Stimulated activated CD4-positive, alpha-beta T cell treated with anti-CD3 and anti-CD28 coated beads, Interleukin-12 subunit alpha, Interleukin-12 subunit beta, amount 100 ng/mL, for 4 hours (primary cell): Measurements from ENCODE around the gene GINS2.

ENCODE experiments used
- DNase-seq: peaks from one replicate; pipeline ENCODE4 v3.0.0-alpha.2; 2020

The GINS2 gene

GRCh38 chr16:85651629-85652430, 36.9 kb downstream of the GINS2 start:
- no peak for DNase-seq

DNA sequence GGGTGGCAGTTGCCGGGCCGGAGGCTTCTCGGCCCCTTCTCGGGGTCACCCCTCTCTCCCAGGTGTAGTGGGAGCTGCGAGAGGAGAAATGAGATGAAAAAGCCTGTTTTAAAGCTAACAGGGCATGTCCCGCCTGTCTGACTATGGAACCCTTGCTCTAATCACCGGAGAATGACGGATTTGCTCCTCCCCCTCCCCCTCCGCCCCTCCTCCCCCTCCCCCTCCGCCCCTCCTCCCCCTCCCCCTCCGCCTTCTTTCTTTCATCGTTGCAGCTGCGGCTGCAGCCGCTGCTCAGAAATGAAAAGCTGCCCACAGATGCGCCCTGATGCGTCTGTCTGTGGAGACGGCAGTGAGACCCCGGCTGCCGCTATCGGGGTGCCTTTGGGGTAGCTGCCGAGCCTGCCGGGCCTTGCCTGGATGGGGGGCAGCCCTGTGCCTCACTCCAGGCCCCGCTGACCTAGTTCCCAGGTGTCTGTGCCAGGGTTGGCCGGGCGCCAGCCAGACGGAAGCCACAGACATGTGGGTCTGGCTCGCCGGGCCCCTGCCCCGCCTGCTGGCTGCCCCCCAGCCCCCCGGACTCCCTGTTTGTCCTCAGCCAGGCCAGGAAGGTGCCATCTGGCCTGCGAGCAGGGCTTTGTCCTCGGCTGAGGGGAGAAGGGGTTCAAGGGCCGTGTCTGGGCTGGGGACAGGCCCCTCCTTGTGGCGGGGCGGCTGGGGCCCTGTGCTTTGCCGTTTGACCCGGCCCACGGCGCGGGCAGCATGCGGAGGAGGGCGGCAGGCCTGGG, 37.7 kb downstream of the GINS2 start:
- no peak for DNase-seq

- no peak for DNase-seq
These were observed 38.5 kb downstream of the GINS2 start for GRCh38 chr16:85650135-85650843.

DNA sequence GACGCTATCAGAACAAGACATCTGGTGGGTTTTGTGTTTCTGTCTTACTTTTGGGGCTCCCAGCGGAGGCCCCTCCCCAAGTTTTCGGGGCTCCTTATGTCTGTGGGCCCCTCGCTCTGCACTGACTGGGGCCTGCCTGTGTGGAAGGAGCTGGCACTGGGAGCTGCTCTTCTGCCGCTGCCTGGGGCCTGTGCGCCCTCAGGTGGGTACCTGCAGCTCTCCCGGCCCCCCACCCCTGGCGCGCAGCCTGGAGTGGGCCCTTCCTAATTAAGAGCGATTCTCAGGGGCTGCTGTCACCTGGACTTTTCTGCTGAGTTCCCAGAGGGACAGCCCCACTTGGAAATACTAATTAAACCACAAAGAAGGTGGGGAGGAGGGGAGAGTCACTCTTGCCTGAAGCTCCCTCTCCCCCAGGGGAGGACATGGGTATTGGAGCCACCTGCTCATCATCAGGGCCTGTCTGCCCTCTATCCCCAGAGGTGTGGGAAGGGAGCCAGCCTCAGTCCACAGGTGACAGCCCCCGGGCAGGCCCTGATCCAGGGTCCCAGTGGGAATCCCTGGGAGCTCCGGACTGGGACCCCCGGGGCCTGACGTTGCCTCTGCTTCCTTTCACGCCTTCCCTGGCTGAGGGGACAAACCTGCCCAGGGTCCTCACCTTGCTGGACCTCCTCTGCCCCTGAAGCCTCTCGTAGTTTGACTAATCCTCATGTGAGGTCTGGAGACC, 39.2 kb downstream of the GINS2 start:
- no peak for DNase-seq

DNA sequence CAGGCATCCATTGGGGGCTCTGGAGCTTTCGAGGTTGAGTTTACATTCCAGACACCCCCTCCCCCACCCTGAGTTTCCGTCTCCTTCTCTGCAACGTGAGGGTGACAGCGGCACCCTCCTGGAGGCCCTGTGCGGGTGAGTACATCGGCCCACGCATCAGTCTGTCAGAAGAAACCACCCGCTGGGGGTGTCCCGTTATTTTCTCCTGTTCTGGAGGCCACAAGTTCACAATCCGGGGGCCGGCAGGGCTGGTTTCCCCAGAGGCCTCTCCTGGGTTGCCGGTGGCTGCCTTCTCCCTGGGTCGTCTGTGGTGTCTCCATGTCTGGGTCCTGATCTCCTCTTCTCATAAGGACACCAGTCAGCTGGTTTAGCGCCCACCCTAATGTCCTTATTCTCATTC, 39.9 kb downstream of the GINS2 start:
- no peak for DNase-seq

DNA sequence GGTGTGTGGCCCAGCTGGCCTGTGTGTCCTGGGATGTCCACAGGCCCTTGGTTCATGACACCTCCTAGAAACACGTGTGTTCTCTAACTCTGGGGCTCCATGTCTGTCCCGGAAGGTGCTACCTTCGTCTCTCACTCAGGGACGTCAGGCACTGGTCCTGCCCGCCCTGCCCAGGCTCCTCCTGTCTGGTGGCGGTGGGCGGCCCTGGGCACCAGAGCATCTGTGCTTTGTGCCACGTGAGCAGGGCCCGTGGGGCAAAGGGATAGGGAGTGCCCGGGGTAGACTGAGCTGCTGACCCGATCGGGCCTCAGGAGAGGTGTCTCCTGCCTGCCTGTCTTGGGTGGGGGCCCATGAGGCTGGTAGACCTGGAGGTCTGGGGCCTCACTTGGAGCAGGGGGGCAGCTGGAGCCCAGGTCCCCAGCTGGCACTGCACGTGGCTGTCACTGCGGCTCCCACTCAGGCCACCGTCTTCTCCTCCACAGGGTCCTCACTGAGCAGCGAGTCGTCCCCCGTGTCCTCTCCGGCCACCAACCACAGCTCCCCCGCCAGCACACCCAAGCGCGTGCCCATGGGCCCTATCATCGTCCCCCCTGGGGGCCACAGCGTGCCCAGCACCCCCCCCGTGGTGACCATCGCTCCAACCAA, 40.6 kb downstream of the GINS2 start:
- DNase-seq = no peak

GRCh38 chr16:85646976-85647375, 41.8 kb downstream of the GINS2 start:
- DNase-seq = no peak

- no peak for DNase-seq
These were observed 42.3 kb downstream of the GINS2 start for GRCh38 chr16:85646358-85646907.

- no peak for DNase-seq
These were observed 43.6 kb downstream of the GINS2 start for GRCh38 chr16:85645021-85645589.

DNA sequence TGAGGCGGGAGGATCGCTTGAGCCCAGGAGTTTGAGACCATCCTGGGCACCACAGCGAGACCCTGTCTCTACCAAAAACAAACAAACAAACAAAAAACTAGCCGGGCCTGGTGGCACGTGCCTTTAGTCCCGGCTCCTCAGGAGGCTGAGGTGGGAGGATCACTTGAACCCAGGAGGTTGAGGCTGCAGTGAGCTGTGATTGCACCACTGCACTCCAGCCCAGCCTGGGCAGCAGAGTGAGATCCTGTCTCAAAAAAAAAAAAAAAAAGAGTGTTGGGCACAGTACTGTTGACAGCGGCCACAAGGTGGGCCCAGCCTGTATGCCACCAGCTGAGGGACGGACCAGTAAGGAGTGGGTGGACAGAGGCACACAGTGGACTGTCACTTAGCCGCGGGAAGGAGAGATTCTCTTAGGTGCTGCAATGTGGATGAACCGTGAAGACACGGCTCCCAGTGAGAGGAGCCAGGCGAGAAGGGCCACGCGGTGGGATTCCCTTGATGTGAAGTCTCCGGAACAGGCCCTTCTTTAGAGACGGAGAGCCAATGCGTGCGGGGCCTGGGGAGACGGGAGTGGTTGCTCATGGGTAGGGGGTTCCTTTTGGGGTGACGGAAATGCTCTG, 44.6 kb downstream of the GINS2 start:
- no peak for DNase-seq

- no peak for DNase-seq
These were observed 45.1 kb downstream of the GINS2 start for GRCh38 chr16:85643631-85644030.

DNA sequence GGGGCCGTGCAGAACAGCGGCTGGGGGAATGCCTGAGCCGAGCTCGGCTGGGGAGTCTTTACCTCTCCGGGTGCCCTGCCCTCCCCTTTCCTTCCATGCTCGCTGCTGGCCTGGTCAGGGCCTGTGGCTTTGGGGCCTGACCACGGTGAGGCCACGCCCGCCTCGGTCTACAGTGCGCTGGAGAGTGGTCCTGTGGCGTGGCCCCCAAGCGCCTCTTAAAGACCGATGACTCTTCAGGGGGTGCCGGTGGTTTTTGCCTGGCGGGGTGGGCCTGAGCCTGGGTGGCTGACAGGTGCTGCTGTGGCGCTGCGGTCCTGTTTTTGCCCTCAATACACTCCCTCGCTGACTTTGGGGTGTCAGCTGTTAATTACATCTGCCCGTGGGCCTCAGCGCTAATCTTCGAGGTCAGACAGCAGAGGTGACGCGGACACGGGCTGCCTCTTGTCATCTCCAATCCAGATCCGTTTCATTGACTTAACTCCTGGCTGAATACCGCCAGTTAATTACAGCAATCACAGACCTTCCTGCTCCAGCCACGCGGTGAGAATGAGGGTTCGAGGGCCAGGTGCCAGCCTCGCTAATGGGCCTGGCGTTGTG, 45.9 kb downstream of the GINS2 start:
- DNase-seq = no peak

- no peak for DNase-seq
These were observed 47.0 kb downstream of the GINS2 start for GRCh38 chr16:85641776-85642176.

GRCh38 chr16:85641305-85641704, 47.4 kb downstream of the GINS2 start:
- DNase-seq = no peak

- no peak for DNase-seq
These were observed 48.2 kb downstream of the GINS2 start for GRCh38 chr16:85640585-85640984.

- DNase-seq = no peak
These were observed 48.5 kb downstream of the GINS2 start for GRCh38 chr16:85640254-85640558.

DNA sequence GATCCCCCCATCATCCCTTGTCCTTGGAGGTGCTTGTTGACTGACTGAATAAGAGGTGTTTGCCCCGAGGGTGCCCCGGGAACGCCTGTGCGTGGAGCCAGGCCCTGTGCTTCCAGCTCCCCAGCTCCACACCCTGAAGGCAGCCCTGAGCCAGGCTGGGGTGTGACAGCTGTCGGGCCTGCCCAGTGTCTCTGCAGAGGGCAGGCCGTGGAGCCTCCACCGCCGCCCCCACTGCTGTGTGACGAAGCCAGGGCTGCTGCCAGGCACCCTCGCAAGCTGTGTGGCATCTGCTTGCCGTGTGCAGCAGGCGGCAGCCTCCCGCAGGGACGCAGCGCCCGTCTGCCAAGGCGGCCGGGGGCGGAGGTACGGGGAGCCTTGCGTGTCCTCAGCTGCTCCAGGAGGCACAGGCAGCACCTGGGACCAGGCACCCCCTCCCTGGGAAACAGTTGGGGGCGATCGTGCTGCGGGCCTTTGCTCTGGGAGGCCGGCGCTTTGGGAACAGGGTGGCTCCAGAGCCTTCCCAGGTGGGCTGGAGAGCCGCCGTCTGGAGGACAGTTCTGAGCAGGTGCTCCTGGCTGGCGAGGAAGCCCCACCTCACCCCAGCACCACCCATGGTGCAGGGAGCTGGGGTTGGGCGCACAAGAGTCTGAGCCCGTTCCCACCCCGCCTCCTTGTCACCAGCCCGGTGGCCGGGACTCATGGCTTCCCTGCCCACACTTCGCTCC, 49.1 kb downstream of the GINS2 start:
- DNase-seq = no peak

- no peak for DNase-seq
These were observed 49.9 kb downstream of the GINS2 start for GRCh38 chr16:85638695-85639409.

GRCh38 chr16:85637808-85638647, 50.7 kb downstream of the GINS2 start:
- DNase-seq = no peak
